IPS DF 6.9 (cell line): Measurements from ENCODE around the gene TOP2B.

Experiments
- DNase-seq: peaks from one replicate; pipeline ENCODE4 v3.0.0-alpha.2; 2013; ENCODE audit warnings: low read depth, low spot score
- H3K27ac ChIP-seq: one replicate; pipeline ENCODE4 v1.5.1; 2013; ENCODE audit warnings: low read length, control low read depth
- H3K27me3 ChIP-seq: 2 replicates; pipeline ENCODE4 v1.6.1; 2013; ENCODE audit warnings: mild to moderate bottlenecking, low read length; ENCODE audit not compliant: control insufficient read depth, insufficient read depth
- H3K36me3 ChIP-seq: 2 replicates; pipeline ENCODE4 v1.6.1; 2013; ENCODE audit warnings: low read length; ENCODE audit not compliant: control insufficient read depth, insufficient read depth
- H3K4me1 ChIP-seq: 2 replicates; pipeline ENCODE4 v1.6.1; 2013; ENCODE audit warnings: low read length; ENCODE audit not compliant: control insufficient read depth, insufficient read depth
- H3K4me3 ChIP-seq: 2 replicates; pipeline ENCODE4 v1.5.1; 2013; ENCODE audit warnings: mild to moderate bottlenecking, low read length
- H3K9me3 ChIP-seq: 2 replicates; pipeline ENCODE4 v1.6.1; 2013; ENCODE audit warnings: low read length, inconsistent platforms; ENCODE audit not compliant: control insufficient read depth, insufficient read depth
- WGBS: extraction: QIAGEN DNeasy Blood & Tissue Kit; methylation state at CpG from one replicate; pipeline ENCODE4 v1.1.7; 2013; ENCODE audit warnings: mixed read lengths, missing lambda C conversion rate; ENCODE audit not compliant: insufficient read length, insufficient coverage; 5-methylcytosine and 5-hydroxymethylcytosine counted together

TOP2B gene

DNA sequence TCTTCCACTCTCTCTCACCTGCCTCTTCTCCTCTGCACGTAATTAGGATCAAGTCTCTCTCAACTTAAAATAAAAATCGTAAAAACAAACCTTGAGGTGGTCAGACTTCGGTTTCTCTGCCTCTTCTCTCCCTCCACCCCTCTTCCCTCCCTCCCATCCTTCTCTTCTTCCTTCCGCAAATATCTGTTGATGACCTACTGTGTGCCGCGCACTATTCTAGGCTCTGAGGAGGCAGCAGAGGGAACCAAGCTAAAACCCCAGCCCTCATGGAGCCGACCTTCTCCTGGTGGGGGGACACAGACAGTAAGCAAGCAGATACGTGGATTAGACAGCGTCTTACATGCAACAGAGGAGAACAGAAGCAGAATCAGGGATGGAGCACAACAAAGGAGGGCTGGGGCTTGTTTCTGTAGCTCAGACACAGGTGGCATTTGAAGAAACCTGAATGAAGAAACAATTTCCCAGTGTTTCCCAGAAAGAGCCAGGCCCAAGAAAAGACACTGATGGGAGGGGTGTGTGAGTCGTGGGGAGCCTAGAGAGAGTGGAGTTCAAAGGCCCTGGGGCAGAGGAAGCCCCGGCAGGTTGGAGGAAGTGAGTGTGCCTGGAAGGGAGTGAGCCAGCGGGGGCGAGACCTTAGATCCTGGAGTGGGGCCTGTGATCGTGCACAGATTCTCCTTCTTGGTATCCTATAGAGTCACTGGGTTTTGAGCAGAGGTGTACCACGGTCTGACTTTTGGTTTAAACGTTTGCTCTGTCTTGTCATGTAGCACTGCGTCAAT lies 80.5 kb downstream of the TOP2B start:
- WGBS: 100% methylated on average over 2 of the region's 17 CpGs
- Histone ChIP-seq H3K36me3 (no peaks in the 10 kb centered on the region), H3K9me3 (no peaks in the 10 kb centered on the region), H3K4me1 (no peaks in the 10 kb centered on the region), H3K27me3 (no peaks in the 10 kb centered on the region), H3K4me3 (no peak overlapping the region), H3K27ac (no peak overlapping the region)
- DNase-seq: no peak

GRCh38 chr3:25583343-25583742 lies 81.4 kb downstream of the TOP2B start:
- Histone ChIP-seq H3K36me3 (no peaks in the 10 kb centered on the region), H3K9me3 (no peaks in the 10 kb centered on the region), H3K27ac (no peak overlapping the region), H3K4me1 (no peaks in the 10 kb centered on the region), H3K27me3 (no peaks in the 10 kb centered on the region), H3K4me3 (no peak overlapping the region)
- DNase-seq: no peak
- no CpG with 5 or more reads among the region's 10 CpGs for WGBS

GRCh38 chr3:25582242-25582641 lies 82.5 kb downstream of the TOP2B start:
- no peak for DNase-seq
- H3K9me3 ChIP-seq: no peaks in the 10 kb centered on the region
- no peaks in the 10 kb centered on the region for H3K4me1 ChIP-seq
- H3K27ac ChIP-seq: no peak overlapping the region
- no CpG with 5 or more reads among the region's 2 CpGs for WGBS
- H3K27me3 ChIP-seq: no peaks in the 10 kb centered on the region
- H3K36me3 ChIP-seq: no peaks in the 10 kb centered on the region
- H3K4me3 ChIP-seq: no peak overlapping the region

- no peaks in the 10 kb centered on the region for H3K9me3 ChIP-seq
- H3K4me3 ChIP-seq: no peak overlapping the region
- H3K4me1 ChIP-seq: no peaks in the 10 kb centered on the region
- no peaks in the 10 kb centered on the region for H3K36me3 ChIP-seq
- no CpG with 5 or more reads among the region's 3 CpGs for WGBS
- DNase-seq: no peak
- no peak overlapping the region for H3K27ac ChIP-seq
- no peaks in the 10 kb centered on the region for H3K27me3 ChIP-seq
These were observed 82.9 kb downstream of the TOP2B start for GRCh38 chr3:25581823-25582222.

GRCh38 chr3:25581335-25581734 lies 83.4 kb downstream of the TOP2B start:
- no peak for DNase-seq
- no peaks in the 10 kb centered on the region for H3K4me1 ChIP-seq
- H3K9me3 ChIP-seq: no peaks in the 10 kb centered on the region
- no peak overlapping the region for H3K27ac ChIP-seq
- WGBS: no CpG with 5 or more reads among the region's 7 CpGs
- no peaks in the 10 kb centered on the region for H3K27me3 ChIP-seq
- H3K4me3 ChIP-seq: no peak overlapping the region
- no peaks in the 10 kb centered on the region for H3K36me3 ChIP-seq

GRCh38 chr3:25580534-25580933 lies 84.2 kb downstream of the TOP2B start:
- no peak for DNase-seq
- Histone ChIP-seq H3K27ac (no peak overlapping the region), H3K4me1 (no peaks in the 10 kb centered on the region)

GRCh38 chr3:25578059-25578458 lies 86.6 kb downstream of the TOP2B start:
- H3K4me3 ChIP-seq: no peak overlapping the region
- no CpG with 5 or more reads among the region's 10 CpGs for WGBS
- peaks cover 1% of the 10 kb centered on the region; the same call in 1 of the 2 replicates for H3K4me1 ChIP-seq
- no peak for DNase-seq
- no peaks in the 10 kb centered on the region; the same call in 1 of the 2 replicates for H3K9me3 ChIP-seq
- H3K36me3 ChIP-seq: no peaks in the 10 kb centered on the region
- no peak overlapping the region for H3K27ac ChIP-seq
- no peaks in the 10 kb centered on the region for H3K27me3 ChIP-seq

More at GRCh38 chr3:25580534-25580933, 84.2 kb downstream of the TOP2B start:
- Histone ChIP-seq H3K36me3 (no peaks in the 10 kb centered on the region), H3K9me3 (no peaks in the 10 kb centered on the region; the same call in 1 of the 2 replicates), H3K27me3 (no peaks in the 10 kb centered on the region), H3K4me3 (no peak overlapping the region)
- WGBS: no CpG with 5 or more reads among the region's 8 CpGs

DNA sequence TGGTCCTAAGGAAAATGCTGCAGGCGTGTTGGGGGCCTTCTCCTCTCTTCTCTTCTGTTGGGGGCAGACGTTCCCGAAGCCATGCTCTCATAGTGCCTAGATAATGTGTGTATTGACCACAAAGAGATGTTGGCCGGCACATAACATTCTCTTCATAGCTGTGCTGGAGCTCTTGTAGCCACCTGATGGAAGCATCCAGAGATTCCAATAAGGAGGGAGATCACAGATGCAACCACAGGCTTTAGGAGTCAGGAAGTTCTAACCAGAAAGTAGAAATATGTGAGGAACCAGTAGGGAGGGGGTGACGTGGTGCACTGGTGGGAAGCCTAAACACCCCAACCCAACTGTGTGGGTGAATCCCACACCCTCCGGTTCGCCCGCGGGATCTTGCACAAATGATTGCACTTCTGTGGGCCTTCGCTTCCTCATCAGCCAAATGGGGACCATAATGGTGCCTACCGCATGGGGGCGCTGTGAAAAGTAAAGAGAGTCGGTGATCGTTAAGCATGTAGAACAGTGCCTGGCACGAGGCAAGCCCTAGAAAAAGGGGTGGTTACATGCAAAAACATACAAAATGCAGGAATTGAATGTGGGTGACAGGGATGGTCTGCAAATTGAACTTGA lies 87.8 kb downstream of the TOP2B start:
- WGBS: no CpG with 5 or more reads among the region's 15 CpGs
- no peaks in the 10 kb centered on the region for H3K36me3 ChIP-seq
- H3K4me3 ChIP-seq: no peak overlapping the region
- H3K4me1 ChIP-seq: peaks cover 1% of the 10 kb centered on the region; the same call in 1 of the 2 replicates
- no peak overlapping the region for H3K27ac ChIP-seq
- DNase-seq: no peak
- no peaks in the 10 kb centered on the region; the same call in 1 of the 2 replicates for H3K9me3 ChIP-seq
- H3K27me3 ChIP-seq: no peaks in the 10 kb centered on the region

DNA sequence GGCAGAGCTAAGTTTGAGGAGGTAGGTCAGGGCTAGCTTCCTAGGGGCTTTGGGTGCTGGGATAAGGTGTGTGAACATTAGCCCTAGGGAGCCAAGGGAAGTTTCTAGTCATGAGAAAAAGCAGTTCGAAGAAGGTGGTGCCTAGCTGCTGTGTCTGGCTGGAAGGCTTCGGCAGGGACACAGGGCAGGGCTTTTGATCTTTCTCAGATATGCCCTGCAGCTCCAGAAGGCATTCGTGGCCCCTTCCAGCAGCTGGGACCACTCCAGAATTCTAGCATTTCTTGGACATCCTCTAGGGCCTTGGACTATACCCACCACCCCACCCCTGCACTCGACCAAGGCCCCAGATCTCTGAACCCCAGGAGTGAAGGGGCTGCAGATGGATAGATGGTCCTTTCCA lies 88.6 kb downstream of the TOP2B start:
- no peak overlapping the region for H3K27ac ChIP-seq
- H3K27me3 ChIP-seq: no peaks in the 10 kb centered on the region
- no peaks in the 10 kb centered on the region for H3K36me3 ChIP-seq
- WGBS: no CpG with 5 or more reads among the region's 4 CpGs
- no peak overlapping the region for H3K4me3 ChIP-seq
- H3K4me1 ChIP-seq: peaks cover 1% of the 10 kb centered on the region; the same call in 1 of the 2 replicates
- no peaks in the 10 kb centered on the region; the same call in 1 of the 2 replicates for H3K9me3 ChIP-seq
- no peak for DNase-seq

GRCh38 chr3:25575001-25575400 lies 89.7 kb downstream of the TOP2B start:
- peaks cover 1% of the 10 kb centered on the region; the same call in 1 of the 2 replicates for H3K4me1 ChIP-seq
- H3K36me3 ChIP-seq: no peaks in the 10 kb centered on the region
- no CpG with 5 or more reads among the region's 12 CpGs for WGBS
- H3K27me3 ChIP-seq: no peaks in the 10 kb centered on the region
- no peak overlapping the region for H3K27ac ChIP-seq
- DNase-seq: no peak
- H3K4me3 ChIP-seq: no peak overlapping the region
- H3K9me3 ChIP-seq: no peaks in the 10 kb centered on the region; the same call in 1 of the 2 replicates
